HG03521 (cell line): Measurements from ENCODE around the gene RASGEF1C.
A peak's percentile ranks its signal among the peaks of the same experiment; 100 is the strongest.
"Not testable (repeated sequence)": the region's sequence is repeated elsewhere in the genome, so short reads cannot be mapped to it uniquely, and the experiment has no call there.

ENCODE experiments used
- ATAC-seq: cut with Tn5 transposase; IDR thresholded peaks from one replicate; pipeline ENCODE4 v1.9.1; 2021; ENCODE audit warnings: mild to moderate bottlenecking, moderate library complexity; ENCODE audit not compliant: unreplicated experiment

RASGEF1C gene

DNA sequence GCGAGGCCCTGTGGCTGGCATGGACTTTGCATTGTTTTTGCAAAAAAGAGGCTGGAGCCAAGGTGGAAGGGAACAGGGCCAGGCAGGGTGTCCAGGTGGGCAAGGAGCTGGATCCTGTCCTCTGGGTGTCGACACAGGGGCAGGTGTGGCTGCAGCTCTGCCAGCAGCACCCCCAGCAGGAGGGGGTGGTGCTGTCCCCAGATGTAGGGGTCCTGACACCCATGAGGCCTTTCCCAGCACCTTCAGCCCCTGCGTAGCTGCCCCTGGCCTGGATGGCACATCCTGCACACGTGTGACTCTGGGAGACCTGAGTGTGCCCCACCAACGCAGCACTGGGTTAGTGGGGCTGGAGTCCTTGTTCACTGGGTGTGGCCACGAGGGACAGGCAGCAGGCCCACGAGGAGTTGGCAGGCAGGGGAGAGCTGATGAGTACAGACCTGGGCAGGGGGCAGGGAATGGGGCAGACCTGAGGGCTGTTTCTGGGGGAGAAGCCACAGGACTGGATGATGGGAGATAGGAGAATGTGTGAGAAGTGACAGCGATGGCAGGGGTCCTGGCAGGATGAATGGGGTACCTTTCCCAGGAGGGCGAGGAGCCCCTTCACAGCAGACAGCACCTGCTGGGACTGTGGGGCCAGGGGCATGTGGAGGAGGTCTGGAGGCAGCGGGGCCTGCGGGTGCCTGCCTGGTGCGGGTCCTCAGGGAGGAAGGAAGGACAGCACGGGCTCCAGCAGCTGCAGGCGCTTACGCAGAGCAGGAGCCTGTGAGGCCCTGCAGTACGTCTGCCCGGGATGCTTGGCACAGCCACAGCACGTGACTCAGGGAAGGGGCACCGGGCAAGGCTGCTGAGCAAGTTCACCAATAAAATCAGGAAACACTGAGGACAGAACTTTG is 3.6 kb upstream of the RASGEF1C start:
- ATAC-seq, result no peak

DNA sequence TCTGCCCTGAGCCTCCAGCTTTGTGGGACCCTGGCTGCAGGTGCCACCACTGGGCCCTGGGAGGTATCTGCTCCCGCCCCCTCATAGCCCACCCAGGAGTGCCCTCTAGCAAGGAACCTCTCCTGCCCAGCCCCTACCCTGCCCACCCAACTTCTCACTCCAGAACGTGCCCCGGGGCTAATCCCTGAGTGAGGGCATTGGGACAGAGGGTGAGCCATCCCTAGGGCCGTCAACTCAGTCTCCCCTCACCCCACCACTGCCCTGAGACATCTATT is 2.7 kb upstream of the RASGEF1C start:
- ATAC-seq, result no peak

DNA sequence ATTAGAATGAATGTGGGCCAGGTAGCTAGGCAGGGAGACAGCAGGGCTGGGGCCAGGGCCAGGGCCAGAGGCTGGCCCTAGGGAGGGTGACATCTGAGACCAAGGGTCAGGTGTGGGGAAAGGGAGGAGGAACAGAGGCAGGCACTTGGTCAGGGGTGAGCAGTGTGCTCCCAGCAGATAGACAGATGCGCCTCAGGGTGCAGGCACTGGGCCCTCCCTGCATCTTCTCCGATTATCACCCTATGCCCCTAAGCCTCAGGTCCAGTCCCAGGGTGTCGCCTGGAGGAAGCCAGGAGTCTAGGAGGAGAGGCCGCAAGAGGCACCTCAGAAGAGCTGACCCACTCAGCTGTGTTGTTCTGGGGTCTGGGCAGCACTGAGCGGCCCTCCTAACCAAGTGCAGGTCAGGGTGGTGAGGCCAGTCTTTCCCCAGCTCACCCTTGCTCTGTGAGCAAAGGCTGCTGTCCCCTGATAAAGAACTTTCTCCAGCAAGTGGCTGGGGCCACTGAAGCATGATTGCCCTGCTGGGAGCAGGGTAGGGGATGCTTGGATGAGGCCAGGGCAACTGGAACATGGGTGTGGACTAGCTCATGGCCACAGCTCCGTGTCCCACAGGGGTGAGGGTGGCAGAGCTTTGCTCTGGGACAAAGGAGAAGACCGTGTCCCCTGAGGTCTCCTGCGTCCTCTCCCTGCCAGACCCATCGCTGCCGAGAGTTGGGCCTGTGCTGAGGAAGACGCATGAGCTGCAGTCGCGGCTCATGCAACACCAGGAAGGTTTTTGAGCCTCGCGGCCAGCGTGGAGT is 2.1 kb upstream of the RASGEF1C start:
- ATAC-seq, result no peak

GRCh38 chr5:180210077-180210476 is 1.1 kb upstream of the RASGEF1C start:
- not testable (repeated sequence) for ATAC-seq

DNA sequence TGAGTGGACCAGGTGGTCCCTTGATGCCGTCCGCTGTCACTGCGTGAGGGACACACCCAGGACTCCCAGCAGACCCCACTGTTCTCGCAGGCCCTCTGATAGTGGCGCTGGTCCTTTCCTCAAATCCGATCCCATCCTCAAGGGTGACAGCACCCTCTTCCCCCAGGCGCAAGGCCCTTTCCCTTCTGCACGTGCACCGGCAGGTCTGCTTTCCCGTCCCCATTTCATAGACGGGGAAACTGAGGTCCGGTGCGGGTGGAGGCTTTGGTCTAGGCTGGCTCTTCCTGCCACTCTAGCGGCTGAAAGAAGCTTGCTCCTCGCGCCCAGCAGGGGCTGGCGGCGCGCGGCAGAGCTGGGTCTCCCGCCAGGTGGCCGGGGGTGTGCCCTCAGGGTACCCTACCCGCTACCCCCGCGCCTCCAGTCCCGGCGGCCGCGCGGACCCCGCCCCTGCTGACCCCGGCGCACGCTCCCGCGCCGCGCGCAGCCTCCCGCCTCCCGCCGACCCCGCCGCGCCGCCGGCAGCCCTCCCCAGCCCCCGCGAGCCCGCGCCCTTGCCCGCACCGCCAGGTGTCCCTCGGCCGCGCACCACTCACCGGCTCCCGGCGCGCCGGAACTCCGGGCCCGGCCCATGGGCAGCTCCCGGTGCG is 453 bp downstream of the RASGEF1C start:
- peak; percentile 19 for ATAC-seq

DNA sequence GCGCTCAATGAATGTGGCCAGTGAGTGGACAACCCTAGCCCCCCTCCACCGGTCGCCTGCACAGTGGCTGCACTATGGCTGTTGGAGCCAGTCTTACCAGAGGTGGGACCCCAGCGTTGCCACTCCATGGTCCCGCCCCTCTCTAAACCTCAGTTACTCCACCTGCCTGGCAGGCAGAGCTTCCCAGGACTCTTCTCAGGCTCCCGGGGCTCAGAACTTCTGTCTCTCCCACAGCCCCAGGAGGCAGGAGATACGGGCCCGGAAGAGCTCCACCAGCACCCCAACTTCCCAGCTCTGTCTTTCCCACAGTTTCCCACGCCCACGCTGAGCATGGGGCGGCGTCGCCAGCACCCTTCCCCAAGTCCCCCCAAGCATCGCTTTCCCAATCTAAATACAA is 975 bp downstream of the RASGEF1C start:
- ATAC-seq, result no peak

GRCh38 chr5:180207593-180207992 is 1.4 kb downstream of the RASGEF1C start:
- no peak for ATAC-seq

GRCh38 chr5:180206993-180207392 is 2.0 kb downstream of the RASGEF1C start:
- no peak for ATAC-seq

GRCh38 chr5:180205916-180206315 is 3.1 kb downstream of the RASGEF1C start:
- no peak for ATAC-seq

DNA sequence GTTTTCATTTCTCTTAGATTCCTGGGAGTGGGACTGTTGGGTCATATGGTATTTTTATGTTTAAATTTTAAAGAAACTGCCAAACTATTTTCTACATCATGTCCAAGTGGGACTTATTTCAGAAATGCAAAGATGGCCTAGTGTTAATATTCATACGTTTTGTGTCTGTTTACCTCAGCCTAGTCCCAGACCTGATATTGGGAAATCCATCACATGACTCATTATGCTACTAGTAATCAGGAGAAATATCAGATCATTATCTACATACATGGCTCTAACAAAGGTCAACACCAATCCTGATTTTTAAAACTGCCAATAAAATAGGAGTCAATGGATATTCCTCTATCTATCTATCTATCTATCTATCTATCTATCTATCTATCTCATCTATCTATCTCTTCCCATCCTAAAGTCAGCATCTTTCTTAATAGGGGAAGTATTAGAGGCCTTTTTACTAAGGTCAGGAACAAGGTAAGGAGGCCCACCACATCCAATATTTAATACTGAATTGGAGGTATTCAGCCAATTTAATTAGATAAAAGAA is 4.7 kb downstream of the RASGEF1C start:
- ATAC-seq, result no peak

DNA sequence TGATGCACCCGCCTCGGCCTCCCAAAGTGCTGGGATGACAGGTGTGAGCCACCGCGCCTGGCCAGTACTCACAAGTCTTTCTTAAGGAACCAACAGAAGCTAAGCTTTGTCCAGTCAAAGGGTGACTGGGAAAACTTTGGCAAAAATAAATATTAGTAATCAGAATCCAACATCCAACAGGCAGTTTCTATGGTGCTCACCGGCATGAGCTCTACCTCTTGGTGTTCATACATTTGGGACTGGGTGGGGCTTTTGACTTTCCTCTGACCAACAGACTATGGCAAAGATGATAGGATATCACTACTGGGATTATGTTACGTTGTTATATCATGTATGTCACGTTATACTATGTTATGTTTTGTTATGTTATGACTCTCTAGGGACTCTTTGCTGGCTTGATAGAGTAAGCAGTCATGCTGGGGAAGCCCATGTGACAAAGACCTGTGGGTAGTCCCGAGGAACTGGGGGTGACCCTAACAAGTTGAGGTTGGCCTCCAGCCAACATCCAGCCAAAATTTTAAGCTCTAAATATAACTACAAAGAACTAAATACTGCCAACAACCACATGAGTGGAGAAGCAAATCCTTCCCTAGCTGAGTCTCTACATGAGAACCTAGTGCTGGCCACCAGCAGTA is 6.0 kb downstream of the RASGEF1C start:
- no peak for ATAC-seq

DNA sequence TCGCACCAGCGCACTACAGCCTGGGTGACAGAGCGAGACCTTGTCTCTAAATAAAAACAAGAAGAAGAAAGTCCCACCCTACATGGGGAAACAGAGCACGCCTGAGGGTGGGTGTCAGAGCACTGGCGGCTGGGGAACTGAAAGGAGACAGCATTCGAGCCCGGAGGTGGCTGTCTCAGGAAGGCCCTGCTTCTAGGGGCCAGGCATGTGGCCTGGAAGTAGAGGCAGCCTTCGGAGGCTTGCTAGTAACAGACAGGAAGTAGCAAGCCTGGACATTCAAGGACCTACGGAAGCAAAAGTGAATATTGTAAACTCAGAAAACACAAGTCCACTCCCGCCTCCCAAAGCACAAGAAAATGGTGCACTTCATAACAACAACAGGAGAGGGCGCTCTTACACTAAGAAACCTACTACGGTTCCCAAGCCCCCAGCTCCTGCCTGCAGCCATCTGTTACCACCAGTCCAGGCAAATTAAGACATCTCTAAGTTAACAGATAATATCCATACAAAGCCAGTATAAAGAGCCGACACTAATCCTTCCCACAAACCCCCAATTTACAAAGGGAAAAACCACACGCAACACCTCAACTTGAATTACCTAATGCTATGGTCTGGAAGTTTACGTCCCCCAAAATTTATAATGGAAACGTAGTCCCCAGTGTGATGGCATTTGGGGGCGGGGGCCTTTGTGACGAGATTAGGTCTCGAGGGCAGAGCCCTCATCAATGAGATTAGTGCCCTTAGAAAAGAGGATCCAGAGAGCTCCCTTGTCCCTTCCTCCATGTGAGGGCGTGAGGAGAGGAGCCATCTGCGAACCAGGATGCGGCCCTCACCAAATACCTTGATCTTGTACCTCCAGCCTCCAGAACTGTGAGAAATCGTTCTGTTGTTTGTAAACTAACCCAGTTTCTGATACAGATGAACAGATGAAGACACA is 7.7 kb downstream of the RASGEF1C start:
- no peak for ATAC-seq

DNA sequence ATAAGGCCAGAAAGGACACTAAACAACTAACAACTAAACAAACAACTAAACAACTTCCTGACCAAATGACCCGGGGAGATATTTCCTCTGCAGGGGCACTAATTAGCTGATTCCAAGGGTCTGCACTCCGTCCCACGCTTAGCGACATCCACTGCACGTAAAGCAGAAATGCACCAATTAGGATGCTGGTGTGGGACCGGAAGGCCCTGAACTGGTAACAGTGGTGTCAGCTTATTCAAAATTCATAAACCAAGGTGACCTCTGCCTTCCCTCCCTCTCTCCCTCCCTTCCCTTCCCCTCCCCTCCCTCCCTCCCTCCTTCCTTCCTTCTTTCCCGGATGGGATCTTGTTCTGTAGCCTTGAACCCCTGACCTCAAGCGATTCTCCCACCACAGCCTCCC is 9.6 kb downstream of the RASGEF1C start:
- ATAC-seq, result no peak

DNA sequence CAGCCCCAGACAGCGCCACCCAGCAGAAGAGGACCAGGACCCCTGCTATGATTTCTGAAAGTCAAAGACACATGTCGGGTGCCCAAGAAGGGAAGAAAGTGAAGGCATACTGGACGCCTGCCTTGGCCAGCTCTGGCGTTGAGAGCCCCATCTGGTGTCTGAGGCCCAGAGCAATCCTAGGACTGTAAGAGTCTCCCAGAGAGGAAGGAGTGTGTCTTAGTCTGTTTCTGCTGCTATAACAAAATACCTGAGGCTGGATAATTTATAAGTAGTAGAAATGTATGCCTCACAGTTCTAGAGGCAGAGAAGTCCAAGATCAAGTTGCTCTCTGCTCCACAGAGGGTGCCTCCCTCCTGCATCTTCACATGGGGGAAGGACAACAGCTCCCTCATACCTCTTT is 10.8 kb downstream of the RASGEF1C start:
- no peak for ATAC-seq

GRCh38 chr5:180197016-180197702 is 11.9 kb downstream of the RASGEF1C start:
- no peak for ATAC-seq

DNA sequence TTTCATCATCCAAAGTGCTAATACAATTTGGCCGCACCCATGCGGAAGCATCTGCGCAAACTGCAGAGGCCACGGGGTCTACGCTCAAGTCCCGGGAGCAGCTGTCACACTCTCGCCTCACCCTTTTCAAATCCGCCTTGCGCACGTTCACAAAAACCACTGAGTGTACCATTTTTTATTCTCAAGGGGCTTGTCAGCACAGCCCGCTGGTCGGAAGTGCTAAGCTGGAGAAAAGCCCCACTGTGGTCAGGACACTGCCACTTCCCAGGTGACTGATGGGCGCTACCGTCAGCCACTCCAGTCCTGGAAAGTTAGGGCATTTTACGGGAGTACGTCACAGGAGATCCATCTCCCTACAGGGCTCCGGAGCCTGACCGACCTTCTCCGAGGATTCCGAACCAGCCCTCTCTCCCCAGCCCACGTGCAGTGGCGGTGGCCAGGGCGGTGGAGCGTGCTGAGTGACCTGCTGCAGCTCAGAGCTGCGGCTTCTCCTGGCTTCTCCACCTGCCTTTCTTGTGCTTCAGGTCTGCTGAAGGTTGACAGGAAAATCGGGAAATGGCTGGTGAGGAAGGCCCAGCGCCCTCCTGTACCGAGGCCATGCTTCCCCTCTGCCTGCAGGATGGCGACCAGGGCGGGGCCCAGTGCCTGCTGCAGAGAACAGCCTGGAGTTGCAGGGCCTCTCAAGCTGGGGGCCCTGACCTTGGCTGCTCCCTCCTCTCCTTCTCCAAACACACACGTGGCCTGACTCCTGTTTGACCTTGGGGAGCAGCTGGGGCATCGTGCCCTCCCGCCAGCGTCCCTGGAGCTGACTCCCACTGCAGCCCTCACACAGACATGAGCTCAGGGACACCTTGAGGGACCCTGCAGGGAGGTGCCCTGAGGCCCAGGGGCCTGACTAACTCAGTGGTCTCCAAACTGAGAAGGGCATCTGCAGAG is 14.3 kb downstream of the RASGEF1C start:
- no peak for ATAC-seq

GRCh38 chr5:180193749-180194375 is 15.1 kb downstream of the RASGEF1C start:
- ATAC-seq, result no peak

GRCh38 chr5:180191716-180192115 is 17.3 kb downstream of the RASGEF1C start:
- no peak for ATAC-seq
